ENCODE measurements around the gene SLC26A2.

DNA sequence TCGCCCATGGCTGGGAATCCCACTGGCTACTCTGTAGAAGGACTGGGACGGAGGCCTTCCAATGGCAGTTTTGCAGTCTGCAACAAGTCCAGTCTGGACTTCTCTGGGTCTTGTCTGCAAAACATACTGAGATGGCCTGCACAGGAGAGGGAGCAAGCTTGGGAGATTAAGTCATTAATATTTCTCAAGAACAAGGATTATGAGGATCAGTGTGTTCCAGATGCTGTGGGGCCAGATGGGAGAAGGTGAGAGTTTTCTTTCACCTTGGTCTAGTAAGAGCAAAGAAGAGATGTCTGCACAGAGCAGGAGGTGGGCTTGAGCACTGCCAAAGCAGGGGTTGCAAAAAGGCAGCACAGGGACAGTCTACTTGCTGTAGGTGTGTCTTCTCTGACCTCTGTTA is 15.9 kb upstream of the SLC26A2 start, which contains the start of gene PDE6A:
- TF ChIP-seq POLR2AphosphoS5 (IDR thresholded peaks at IDR 0.05; ENCODE audit: low read depth) (no peak), ZNF331 (CRISPR knock-in tag; IDR thresholded peaks at IDR 0.05; ENCODE audit: low read depth) (no peak), EZH2 (IDR thresholded peaks at IDR 0.05; ENCODE audit: low read depth, unreplicated experiment) (no peak)
- TF ChIP-seq, protein P1, sequence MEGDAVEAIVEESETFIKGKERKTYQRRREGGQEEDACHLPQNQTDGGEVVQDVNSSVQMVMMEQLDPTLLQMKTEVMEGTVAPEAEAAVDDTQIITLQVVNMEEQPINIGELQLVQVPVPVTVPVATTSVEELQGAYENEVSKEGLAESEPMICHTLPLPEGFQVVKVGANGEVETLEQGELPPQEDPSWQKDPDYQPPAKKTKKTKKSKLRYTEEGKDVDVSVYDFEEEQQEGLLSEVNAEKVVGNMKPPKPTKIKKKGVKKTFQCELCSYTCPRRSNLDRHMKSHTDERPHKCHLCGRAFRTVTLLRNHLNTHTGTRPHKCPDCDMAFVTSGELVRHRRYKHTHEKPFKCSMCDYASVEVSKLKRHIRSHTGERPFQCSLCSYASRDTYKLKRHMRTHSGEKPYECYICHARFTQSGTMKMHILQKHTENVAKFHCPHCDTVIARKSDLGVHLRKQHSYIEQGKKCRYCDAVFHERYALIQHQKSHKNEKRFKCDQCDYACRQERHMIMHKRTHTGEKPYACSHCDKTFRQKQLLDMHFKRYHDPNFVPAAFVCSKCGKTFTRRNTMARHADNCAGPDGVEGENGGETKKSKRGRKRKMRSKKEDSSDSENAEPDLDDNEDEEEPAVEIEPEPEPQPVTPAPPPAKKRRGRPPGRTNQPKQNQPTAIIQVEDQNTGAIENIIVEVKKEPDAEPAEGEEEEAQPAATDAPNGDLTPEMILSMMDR (conservative IDR thresholded peaks at IDR 0.05; ENCODE audit: low read depth in 2 of 2) = no peak

Data from GM23338 (cell line).